Prostate gland (tissue), 2 donors: ENCODE data around the gene PPM1B. TPM values are rescaled to one million over a fixed set of nuclear protein-coding genes. Genes with fewer than 3 reads are reported as not detected.

Source experiments
- DNase-seq: peaks from one replicate; pipeline ENCODE4 v3.0.0-alpha.2; 2019; ENCODE audit warnings: low spot score
- H3K27ac ChIP-seq, 2 donors: fragments of 200-600 bp; sonication (generic); 2 replicates each; pipeline ENCODE4 v1.5.1; 2017 to 2019
- H3K27me3 ChIP-seq: fragments of 200-600 bp; sonication (generic); replicated peaks from 2 replicates; pipeline ENCODE4 v1.5.1; 2019; ENCODE audit not compliant: insufficient read depth
- H3K36me3 ChIP-seq, 2 donors: fragments of 200-600 bp; sonication (generic); 1 replicate in 1 of 2; 2 replicates in 1 of 2; pipeline versions ENCODE4 v1.5.1 to v1.8.1; 2017 to 2019
- H3K4me1 ChIP-seq: fragments of 200-600 bp; sonication (generic); replicated peaks from 2 replicates; pipeline ENCODE4 v1.5.1; 2019
- H3K4me3 ChIP-seq, 2 donors: fragments of 200-600 bp; sonication (generic); 2 replicates each; pipeline ENCODE4 v1.5.1; 2017 to 2019
- H3K9me3 ChIP-seq: fragments of 200-600 bp; sonication (generic); 2 replicates; pipeline ENCODE4 v1.5.1; 2017
- CTCF ChIP-seq, 4 experiments: fragments of 200-600 bp in 2 of 4; fragments of 450-650 bp in 2 of 4; sonication (generic) in 2 of 4; IDR thresholded peaks; 1 replicate in 3 of 4; 2 replicates in 1 of 4; pipeline ENCODE4 v1.5.1; 2016 to 2019; ENCODE audit warnings: antibody characterized with exemption in 4 of 4, mild to moderate bottlenecking in 2 of 4, moderate library complexity in 2 of 4
- POLR2A ChIP-seq: fragments of 450-650 bp; IDR thresholded peaks from one replicate; pipeline ENCODE4 v1.6.1; 2016; ENCODE audit warnings: antibody characterized with exemption, mild to moderate bottlenecking
- POLR2AphosphoS5 ChIP-seq: sonication (generic); formaldehyde crosslinking; IDR thresholded peaks from one replicate; pipeline ENCODE4 v1.6.1; 2017; ENCODE audit warnings: antibody characterized with exemption
- WGBS: methylation state at CpG from one replicate; pipeline ENCODE4 v1.1.5; 2018; 5-methylcytosine and 5-hydroxymethylcytosine counted together
- intact Hi-C: fragments of 100-400 bp; cut with DNase I; formaldehyde crosslinking; loops from one replicate; pipeline ENCODE4 v1.14.2; 2022
- total RNA-seq, 2 donors: library from RNA; depleted of rRNA; stranded (reverse); fragments of >200 nt; gene quantifications; one replicate each; pipeline ENCODE4 v1.1.0, GENCODE V29; 2016

Gene PPM1B
- total RNA-seq, 2 donors from 2014 or later, result 59.9 to 65.4 TPM

DNA sequence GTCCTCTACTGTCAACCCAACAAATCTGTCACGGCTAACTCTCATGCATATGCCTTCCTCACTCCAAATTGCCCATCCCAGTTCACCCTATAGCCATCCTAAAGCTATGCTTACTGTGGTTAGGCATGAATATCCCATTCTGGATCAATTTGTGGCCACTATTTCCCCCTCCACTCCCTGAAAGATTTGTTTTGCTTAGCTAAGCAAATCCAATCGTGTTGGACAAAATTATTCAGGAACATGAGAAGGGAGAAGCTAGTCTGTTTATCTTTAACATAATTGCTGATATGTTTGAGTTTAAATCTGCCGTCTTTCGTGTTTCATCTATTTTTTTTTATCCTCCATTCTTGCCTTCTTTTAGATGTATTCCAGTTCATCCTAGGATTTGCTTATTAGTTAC lies 43.6 kb downstream of the PPM1B start:
- no peak for DNase-seq
- WGBS, result 92% methylated on average over 4 of the region's 4 CpGs
- no peak overlapping the region for H3K4me3 ChIP-seq
- no peaks in the 10 kb centered on the region for H3K9me3 ChIP-seq
- no peak overlapping the region for H3K27ac ChIP-seq
- H3K36me3 ChIP-seq, result no peaks in the 10 kb centered on the region
- intact Hi-C loops, result no loop called here
- TF ChIP-seq POLR2AphosphoS5, result no peak
- TF ChIP-seq CTCF (IDR thresholded peaks at IDR 0.05), result no peak
- no peak for TF ChIP-seq POLR2A
- no peaks in the 10 kb centered on the region for H3K4me1 ChIP-seq
- H3K27me3 ChIP-seq, result no peaks in the 10 kb centered on the region

DNA sequence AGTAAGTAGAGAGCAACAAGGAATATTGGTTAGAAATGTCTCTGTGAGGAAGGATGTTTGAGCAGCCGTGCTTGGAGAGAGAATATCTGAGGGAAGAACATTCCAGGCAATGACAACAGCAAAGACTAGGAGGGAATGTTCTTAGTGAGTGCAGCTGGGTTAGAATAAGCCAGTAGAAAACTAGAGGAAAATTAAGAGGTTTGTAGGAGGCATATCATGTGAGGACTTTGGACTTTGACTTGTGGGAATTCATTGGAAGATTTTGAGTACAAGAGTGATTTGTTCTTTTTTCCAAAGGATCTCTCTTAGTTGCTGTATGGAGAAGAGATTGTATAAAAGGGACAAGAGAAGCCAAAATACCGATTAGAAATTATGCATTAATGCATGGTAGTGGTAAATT lies 47.2 kb downstream of the PPM1B start:
- no peak for TF ChIP-seq POLR2A
- no peak for TF ChIP-seq CTCF (IDR thresholded peaks at IDR 0.05)
- no peak for TF ChIP-seq POLR2AphosphoS5
- H3K27me3 ChIP-seq, result no peaks in the 10 kb centered on the region
- no peak for DNase-seq
- intact Hi-C loops, result no loop called here
- H3K4me3 ChIP-seq, result no peak overlapping the region
- no peaks in the 10 kb centered on the region for H3K4me1 ChIP-seq
- no peak overlapping the region for H3K27ac ChIP-seq
- H3K36me3 ChIP-seq, result no peaks in the 10 kb centered on the region
- H3K9me3 ChIP-seq, result no peaks in the 10 kb centered on the region
- 88% methylated on average over 2 of the region's 2 CpGs for WGBS

- 89% methylated on average over 2 of the region's 2 CpGs for WGBS
- Histone ChIP-seq H3K27ac (no peak overlapping the region), H3K36me3 (no peaks in the 10 kb centered on the region), H3K9me3 (no peaks in the 10 kb centered on the region), H3K4me3 (no peak overlapping the region), H3K27me3 (no peaks in the 10 kb centered on the region), H3K4me1 (no peaks in the 10 kb centered on the region)
- TF ChIP-seq CTCF (IDR thresholded peaks at IDR 0.05) (no peak), POLR2AphosphoS5 (no peak), POLR2A (no peak)
- intact Hi-C loops, result no loop called here
- no peak for DNase-seq
These were observed 50.1 kb downstream of the PPM1B start for GRCh38 chr2:44218771-44219170.

- TF ChIP-seq POLR2A, result no peak
- no peak for TF ChIP-seq CTCF (IDR thresholded peaks at IDR 0.05)
- TF ChIP-seq POLR2AphosphoS5, result no peak
- DNase-seq, result no peak
- no peaks in the 10 kb centered on the region for H3K36me3 ChIP-seq
- H3K9me3 ChIP-seq, result no peaks in the 10 kb centered on the region
- no peak overlapping the region for H3K27ac ChIP-seq
- 92% methylated on average over 2 of the region's 2 CpGs for WGBS
- no peak overlapping the region for H3K4me3 ChIP-seq
- H3K4me1 ChIP-seq, result no peaks in the 10 kb centered on the region
- intact Hi-C loops, result no loop called here
- no peaks in the 10 kb centered on the region for H3K27me3 ChIP-seq
These were observed 58.1 kb downstream of the PPM1B start for GRCh38 chr2:44226753-44227152.

- Histone ChIP-seq H3K27ac (no peak overlapping the region), H3K27me3 (no peaks in the 10 kb centered on the region), H3K4me1 (no peaks in the 10 kb centered on the region), H3K36me3 (no peaks in the 10 kb centered on the region), H3K9me3 (no peaks in the 10 kb centered on the region), H3K4me3 (no peak overlapping the region)
- no peak for DNase-seq
- TF ChIP-seq CTCF (IDR thresholded peaks at IDR 0.05) (no peak), POLR2AphosphoS5 (no peak)
- intact Hi-C loops, result no loop called here
- 88% methylated on average over 3 of the region's 3 CpGs for WGBS
These were observed 61.7 kb downstream of the PPM1B start for GRCh38 chr2:44230378-44230777.
